Stimulated activated CD8-positive, alpha-beta memory T cell treated with anti-CD3 and anti-CD28 coated beads, Interleukin-4, amount 100 ng/mL, for 48 hours (primary cell): ENCODE results near the gene TJP3.

ENCODE experiments used
- DNase-seq: peaks from one replicate; pipeline ENCODE4 v3.0.0-alpha.2; 2020

Gene TJP3

DNA sequence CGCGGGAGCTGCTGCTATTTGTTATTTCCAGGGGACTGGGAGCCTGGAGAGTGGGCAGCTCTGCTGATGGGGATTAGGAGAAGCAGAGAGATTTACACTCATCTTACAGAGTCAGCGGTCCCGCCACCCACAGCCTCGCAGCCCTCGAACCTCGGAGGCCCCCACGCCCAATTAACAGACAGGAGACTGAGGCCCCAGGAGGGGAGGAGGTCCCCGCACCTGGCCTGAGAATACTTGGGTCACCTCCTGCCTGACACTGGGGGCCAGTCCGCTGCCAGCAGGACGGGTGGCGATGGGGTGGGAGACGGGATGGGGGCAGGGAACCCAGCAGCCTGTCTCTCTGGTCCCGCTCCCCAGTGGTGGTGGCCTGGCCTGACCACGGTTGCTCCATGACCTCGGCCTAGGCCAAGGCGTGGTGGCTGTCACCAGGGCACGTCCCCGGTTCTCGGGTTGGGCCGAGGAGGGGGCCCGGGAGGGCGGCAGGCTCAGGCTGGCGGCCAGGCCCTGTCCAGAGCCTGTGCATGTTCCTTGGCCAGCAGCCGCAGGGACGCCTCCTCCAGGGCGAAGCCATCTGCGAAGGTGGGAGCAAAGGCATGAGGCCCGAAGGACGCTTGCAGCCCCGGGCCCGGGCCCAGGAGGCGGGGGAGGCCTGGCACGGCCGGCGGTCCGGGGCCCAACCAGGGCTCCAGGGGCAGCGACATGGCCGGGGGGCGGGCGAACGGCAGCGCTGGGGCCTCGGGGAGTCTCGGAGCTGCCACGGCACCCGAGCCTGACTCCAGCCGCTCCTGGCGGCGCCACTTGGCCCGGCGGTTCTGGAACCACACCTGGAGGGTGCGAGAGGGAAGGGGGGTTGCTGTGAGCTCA is 62.2 kb downstream of the TJP3 start:
- DNase-seq = no peak

DNA sequence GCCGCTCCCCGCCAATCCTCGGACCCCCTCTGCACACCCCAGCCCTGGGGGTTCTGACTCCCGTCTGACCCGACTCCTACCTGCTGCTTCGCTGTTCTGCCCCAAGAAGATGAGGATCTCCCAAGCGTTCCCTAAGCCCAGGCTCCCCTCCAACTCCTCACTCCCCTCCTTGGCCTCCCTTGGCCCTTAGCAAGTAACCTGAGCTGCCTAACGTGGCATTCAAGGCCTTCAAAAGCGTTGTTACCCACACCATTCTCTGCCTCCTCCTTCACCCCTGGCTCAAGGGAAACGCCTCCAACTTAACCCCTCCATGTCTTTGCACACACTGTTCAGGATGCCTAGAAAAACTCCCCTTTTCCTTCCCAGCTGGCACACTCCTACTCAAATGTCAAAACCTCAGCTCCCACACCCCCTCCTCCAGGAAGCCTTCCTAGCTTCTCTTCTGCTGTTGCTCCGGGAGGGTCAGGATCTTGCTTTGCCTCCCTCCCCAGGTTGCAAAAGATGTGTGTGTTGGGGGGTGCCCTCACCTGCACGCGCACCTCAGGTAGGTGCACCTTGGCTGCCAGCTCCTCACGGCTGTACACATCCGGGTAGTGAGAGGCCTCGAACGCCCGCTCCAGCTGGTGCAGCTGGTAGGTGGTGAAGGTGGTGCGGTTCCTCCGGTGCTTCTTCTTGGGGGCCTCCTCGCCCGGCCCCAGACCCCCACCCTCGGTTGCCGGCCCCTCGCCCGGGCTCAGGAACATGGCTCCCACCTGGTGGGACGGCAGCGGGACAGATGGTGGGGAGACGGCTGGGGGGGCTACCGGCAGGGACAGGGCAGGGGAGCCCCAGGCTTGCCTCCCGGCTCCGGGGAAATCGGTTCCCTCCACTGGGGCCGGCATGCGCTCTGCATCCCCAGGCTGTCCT is 63.1 kb downstream of the TJP3 start:
- no peak for DNase-seq

DNA sequence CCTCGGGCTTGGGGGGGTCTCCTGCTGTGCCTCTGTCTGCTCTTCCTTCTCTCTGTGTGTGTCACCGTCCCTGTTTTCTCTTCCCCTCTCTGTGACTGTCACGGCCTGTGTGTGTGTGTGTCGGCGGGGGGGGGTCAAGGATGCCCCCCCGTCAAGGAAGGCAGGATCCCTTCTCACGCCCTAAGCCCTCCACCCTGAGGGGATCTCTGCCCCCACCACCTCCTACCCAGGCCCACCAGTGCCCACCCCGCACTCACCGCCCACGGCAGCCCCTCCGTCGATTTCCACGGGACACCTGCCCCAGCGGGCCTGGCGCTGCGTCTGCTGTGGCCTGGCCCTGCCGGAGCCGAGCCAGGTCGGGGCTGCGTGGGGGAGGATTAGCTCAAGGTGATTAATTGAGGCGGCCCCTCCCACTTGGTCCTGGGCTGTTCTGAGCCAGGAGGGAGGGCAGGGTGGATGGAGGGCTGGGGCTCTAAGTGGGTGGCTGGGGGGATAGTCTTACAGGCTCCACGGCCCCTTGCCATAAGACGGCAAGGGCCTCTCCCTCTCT is 63.8 kb downstream of the TJP3 start, which contains the start of gene RAX2:
Gene RAX2, minus strand, starts transcription at position 323 of the 550 bp plus-strand sequence. CDS start 486 bp downstream, outside the sequence.
- DNase-seq = no peak

DNA sequence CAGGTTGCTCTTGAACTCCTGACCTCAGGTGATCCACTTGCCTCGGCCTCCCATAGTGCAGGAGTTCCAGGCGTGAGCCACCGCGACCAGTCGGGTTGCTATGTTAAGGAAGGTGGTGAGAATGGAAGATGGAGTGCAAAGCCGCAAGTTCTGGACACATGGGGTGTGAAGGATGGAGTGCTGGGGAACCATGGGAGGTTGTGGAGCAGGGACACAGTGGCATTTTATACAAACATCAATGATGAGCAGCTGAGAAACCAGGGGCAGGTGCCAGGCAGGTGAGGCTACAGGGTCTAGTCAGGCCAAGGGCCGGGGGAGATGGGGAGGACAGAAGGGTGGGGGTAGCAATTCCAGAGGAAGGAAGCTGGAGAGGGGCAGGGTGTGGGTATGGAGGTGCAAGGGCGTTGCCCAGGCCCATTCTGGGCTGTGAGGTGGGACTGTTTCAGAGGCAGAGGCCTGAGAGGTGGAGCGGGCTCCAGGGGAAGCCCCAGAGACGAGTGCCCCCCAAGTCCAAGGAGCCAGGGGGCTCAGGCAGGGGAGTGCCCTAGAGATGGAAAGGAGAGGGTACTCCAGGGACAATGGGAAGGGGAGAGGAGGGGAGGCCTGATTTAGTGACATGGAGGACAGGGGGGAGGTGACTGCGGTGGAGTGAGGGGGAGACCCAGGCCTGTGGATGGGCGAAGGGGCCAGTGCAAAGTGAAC is 65.8 kb downstream of the TJP3 start:
- no peak for DNase-seq

DNA sequence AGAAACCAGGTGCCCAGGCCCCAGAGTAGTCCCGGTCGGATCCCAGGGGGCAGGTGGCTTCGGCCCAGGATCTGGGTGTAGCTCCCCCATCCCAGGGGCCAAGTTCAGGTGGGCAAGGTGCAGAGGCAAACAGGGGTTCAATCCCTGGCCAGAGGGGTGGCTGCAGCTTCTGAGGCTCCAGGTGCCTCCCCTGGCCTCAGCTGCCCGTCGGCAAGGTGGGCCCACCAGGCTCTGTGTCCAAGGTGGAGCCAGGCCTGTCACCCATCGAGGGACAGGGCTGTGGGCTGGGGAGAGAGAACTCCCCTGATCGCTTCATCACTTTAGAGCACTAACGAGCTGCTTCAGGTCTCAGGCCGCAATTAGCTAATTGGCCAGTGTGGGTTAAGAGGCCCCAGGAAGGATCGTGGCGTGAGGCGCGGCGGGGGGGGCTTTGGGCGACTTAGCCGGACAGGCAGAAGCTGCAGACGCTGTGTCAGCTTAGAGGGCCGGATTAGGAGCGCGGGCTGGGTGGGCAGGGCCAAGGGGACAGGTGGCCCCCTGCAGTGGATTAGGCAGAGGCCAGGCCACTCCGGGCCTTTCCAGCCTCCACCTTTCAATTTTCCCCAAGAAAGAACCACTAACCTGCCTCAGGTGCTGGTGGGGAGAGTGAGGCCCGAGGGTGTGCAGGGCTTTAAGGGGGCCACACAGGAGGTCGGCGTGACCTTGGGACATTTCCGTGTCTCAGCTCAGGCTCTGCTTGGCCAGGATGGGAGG is 66.6 kb downstream of the TJP3 start:
- no peak for DNase-seq

DNA sequence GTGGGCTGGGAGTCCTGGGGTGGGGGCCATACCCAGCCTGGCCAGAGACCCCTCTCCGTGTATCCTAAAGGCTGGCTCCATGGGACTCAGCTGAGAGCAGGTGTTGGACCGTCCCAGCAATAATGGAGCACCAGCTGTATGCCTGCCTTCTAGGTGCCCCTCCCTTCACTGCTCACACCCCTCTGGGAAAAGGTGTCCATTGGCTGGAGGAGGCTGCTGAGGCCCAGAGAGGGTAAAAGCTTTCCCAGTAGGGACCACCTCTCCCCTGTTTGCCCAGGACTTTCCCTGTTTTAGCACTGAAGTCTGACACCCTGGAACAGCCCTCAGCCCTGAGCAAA is 67.2 kb downstream of the TJP3 start:
- DNase-seq = no peak

DNA sequence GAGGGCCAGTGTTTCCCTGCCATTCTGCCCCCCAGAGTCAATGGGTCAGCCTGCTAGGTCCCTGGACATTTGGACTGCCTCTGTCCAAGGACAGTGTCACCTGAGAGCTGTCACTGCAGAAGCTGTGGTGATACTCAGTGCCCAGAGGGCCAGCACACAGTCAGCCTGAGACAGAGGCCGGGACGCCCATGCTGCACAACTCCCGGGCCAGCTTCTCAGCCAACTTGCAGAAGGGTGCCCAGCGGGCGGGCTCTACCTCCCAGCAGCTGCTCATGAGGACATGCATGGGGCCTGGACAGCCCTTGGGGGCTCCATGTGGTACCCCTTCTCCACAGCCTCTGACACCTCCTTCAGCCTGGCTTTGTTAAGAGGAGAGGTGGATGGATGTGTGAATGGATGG is 67.6 kb downstream of the TJP3 start:
- no peak for DNase-seq

DNA sequence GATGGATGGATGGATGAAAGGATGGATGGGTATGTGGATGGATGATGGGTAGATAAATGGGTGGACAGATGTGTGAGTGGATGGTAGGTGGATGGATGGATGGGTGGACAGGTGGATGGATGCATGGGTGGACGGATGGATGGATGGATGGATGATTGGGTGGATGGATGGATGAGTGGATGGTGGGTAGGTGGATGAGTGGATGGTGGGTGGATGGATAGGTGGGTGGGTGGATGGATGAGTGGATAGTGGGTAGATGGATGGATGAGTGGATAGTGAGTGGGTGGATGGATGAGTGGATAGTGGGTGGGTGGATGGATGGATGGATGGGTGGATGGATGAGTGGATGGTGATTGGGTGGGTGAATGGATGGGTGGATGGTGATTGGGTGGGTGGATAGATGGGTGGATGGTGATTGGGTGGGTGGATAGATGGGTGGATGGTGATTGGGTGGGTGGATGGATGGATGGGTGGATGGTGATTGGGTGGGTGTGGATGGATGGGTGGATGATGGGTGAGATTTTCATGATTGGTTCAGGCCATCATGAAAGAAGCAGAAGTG is 68.4 kb downstream of the TJP3 start:
- no peak for DNase-seq

DNA sequence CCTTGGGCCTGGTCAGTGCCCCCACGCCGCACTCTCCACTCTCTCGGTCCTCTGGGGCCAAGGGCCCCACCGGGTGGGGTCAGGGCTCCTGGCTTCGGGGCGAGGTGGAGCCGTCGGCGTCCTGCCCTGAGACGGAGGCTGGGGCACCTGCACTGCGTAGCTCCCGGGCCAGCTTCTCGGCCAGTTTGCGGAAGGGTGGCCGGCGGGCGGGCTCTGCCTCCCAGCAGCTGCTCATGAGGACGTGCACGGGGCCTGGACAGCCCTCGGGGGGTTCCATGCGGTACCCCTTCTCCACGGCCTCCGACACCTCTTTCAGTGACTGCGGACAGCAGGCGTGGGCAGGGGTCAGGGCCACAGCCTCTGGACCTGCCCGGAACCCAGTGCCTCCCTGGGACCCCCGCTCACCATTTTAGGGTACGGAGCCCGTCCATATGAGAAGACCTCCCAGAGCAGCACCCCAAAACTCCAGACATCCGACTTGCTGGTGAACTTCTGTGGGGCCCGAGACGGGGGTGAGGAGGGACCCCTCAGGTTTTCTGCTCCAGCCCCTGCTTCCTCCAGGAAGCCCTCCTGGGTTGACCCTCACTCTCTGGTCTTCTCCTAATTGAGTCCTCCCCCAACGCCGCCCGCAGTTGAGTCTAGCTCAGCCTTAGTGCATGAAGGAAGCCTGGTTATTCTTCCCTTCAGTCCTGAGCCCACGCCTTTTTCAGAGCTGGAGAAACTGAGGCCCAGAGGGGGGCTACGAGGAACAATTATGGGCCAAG is 70.1 kb downstream of the TJP3 start:
- DNase-seq = no peak

DNA sequence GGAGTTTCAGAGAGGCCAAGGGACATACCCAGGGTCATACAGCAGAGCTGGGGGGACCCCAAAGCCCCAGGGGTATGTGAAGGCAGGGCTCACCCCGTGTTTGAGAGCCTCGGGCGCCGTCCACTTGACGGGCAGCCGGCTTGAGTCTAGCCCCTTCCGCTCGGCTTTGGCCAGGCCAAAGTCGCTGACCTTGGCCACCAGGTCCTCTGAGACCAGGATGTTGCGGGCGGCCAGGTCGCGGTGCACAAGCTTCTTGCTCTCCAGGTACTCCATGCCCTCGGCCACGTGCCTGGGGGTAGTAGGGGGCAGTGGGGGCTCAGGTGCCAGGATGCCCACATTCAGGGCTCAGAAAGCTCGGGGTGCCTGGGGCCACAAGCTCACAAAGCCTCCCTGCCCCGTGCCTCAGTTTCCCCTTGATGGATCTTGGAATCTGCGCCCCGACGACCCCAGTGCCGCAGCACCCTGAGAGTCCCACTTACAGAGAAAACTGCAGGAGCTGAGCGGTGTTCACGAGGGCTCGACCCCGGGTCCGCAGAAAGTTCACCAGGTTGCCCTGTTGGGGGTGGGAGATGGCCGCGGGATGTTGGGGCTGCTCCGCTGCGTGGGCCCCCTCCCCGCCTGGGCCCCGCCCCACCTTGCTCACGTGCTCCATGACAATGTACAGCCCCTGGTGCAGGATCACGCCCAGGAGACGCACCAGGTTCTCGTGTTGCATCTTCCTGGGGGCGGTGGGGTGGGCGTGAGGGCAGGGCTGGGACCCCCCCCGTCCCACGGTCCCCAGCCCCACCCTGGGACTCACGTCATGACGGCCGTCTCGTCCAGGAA is 70.9 kb downstream of the TJP3 start:
- DNase-seq = no peak

DNA sequence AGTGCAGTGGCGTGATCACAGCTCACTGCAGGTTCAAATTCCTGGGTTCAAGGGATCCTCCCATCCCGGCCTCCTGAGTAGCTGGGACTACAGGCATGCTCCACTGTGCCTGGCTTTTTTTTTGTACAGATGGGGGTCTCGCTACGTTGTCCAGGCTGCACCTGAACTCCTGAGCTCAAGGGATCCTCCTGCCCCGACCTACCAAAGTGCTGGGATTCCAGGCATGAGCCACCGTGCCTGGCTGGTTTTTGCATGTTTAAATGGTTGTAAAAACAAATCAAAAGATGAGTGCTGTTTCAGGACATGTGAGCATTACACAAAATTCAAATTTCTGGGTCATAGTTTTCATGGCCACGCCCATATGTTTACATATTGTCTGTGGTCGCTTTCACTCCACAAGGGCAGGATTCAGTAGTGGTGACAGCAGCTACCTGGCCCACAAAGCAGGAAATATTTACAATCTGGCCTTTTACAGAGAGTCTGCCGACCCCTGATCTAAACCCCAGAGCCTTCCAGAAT is 72.7 kb downstream of the TJP3 start:
- DNase-seq = no peak

DNA sequence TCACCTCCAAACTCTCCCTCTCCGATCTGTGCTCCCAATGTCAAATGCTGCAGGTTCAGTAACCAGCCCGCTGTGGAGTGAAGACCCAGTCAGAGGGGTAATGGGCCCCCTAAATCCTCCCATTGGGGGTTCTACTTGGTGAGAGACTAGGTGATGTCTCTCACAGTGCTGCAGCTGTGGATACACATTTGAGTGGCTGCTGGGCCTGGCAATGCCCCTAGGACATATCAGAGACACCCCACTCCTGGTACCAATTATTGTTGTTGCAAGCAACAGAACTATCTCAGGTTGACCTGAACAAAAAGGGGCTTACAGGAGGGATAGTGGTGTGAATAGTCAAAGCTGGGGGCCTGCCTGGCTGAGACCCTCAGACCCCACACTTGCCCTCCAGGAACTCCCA is 73.4 kb downstream of the TJP3 start:
- no peak for DNase-seq

DNA sequence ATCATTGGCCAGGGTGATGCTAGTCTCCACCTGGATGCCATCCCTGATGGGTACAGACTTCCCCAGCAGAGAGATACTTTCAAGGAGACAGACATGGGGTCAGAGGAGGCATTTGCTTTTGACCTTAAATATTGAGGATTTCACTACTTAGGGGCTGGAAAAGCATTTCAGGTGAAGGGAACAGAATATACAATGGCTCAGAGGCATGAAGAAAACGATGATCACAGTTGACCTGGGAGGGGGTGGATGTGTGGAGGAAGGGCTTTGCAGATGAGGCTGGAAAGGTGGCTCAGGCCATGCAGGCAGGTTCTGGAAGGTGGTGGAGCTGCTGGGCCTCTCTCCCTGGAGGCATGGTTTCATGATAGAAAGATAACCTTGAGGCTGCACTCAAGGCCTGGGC is 74.1 kb downstream of the TJP3 start:
- DNase-seq = no peak

DNA sequence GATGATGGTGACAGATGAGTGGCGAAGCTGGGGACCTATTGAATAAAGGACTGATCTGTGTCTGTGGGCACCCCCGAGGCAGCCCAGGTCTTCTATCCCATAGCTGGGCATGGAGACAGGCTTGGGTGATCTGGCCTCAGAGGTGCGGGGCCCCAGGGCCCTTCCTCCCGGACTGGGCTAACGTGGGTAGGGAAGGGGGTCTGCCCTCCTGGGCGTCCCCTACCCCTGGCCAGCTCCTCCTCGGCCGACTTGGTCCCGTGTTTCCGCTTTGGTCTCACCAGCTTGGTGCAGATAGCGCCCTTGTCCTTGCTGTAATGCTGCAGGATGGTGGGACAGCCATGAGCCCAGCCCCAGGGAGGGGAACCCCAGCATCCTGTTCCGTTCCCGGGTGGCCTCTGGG is 74.7 kb downstream of the TJP3 start:
- DNase-seq = no peak

DNA sequence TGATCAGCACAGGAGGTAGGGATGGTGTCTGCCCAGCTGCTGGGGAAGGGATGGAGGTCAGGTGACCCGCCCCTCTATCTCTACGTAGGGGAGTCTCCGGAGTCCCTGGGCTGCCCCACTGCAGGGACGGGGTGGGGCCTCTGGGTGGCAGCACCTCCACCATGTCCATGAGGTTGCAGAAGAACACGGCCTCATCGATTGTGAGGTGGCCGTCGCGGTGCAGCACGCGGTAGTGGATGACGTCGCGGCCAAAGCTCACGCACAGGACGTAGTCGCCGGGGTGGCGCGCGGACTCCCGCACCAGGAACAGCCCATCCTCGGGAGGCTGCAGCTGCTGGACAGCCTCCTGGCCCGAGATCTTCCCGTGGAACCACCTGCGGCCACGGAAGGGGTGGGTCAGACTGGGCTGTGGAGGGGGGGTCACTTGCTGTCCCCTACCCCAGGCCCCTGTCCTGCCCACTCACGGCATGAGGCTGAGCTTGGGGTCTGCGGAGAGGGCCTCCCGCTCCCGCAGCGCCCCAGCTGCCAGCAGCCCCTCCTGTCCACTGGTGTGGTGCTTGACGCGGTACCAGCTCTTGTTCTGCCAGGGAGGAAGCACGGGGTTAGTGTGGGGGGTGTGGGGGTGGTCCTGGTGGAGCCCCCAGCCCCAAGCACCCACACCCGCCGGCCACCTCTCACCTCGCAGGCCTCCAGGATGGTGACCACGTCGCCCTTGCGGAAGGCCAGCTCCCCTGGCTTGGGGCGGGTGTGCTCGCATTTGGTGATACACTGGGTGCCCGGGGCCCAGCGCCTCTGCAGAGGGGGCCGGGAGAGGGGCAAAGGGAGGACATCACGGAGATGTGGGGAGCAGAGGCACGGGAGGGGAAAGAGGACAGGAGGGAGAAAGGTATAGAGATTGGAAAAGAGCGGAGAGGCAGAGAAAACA is 75.7 kb downstream of the TJP3 start:
- peak; percentile 69 for DNase-seq

DNA sequence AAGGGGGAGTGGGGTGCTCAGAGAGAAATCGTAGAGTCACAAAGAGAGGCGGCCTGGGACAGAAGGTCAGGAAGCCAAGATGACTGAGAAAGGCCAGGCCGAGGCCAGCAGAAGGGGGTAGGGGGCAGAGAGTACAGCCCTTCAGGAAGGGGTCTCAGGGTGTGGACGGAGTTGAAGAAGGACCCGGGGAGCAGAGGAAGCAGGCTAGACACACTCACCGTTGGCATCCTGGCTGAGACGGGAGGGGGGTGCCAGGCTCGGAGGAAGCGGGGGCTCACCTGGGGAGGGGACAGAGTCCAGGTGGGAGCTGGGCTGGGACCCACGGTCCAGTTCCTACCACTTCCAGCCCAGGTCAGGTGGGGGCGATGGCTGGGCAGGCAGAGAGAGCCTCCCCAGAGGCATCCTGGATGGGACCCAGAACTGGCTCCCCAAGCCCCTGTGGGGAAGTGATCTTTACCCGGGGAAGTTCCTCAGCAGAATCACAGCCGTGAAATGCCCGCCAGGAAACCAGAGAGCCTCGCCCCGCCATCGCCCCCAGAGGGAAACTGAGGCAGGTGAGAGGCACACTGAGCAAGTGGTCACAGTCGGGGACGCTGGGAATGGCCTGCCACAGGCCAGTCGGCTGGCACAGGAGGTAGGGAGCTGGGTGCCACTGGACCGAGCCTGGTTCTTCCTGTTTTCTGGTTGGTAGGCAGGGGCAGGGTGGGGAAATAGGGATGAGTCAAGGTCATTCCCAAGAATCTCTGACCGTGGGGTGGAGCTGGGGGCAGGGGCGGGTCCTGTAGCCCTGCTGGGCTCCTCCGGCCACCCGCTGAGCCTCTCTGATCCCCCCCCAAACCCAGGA is 76.6 kb downstream of the TJP3 start:
- DNase-seq = no peak

DNA sequence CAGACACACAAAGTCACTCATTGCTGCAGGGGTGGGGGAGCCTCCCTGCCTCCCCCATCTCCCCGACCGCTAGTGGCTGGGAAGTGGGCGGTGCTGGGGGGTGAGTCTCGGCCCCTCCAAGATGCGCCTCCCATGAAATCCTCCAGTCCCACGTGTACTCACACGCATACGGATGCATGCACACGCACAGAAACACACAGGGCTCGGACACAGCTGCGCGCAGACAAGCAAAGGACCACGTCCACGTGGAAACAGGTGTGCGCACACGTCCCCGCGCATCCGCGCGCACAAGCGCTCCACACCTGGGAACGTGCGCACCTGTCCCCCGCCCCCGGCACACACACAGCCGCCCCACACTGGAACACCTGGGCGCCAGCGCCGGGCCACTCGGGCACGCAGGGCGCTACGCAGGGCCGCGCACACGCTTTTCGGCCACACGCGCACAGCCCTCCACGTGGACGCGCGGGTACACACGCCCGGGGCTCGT is 77.3 kb downstream of the TJP3 start:
- peak; percentile 53 for DNase-seq
